Fibroblast of lung (primary cell): ENCODE measurements around the gene ITIH1. TPM values are rescaled to one million over a fixed set of nuclear protein-coding genes. Genes with fewer than 3 reads are reported as not detected.

Experiments
- DNase-seq, 2 donors: peaks; one replicate each; pipeline versions ENCODE4 v3.0.0 to v3.0.0-alpha.2; 2010; ENCODE audit warnings: low read depth in 2 of 2
- H2AFZ ChIP-seq: 2 replicates; pipeline ENCODE4 v1.5.1; 2012; ENCODE audit warnings: low read length, control low read depth, inconsistent platforms
- H3K27ac ChIP-seq: 2 replicates; pipeline ENCODE4 v1.5.1; 2011; ENCODE audit warnings: low read length, control low read depth; ENCODE audit not compliant: insufficient read depth
- H3K27me3 ChIP-seq: 2 replicates; pipeline ENCODE4 v1.5.1; 2011; ENCODE audit warnings: mild to moderate bottlenecking, low read length; ENCODE audit not compliant: control insufficient read depth, insufficient read depth
- H3K36me3 ChIP-seq: 2 replicates; pipeline ENCODE4 v1.5.1; 2011; ENCODE audit warnings: low read length; ENCODE audit not compliant: control insufficient read depth, insufficient read depth
- H3K4me1 ChIP-seq: 2 replicates; pipeline ENCODE4 v1.5.1; 2011; ENCODE audit warnings: low read length; ENCODE audit not compliant: control insufficient read depth, insufficient read depth; ENCODE audit errors: extremely low read depth
- H3K4me2 ChIP-seq: 2 replicates; pipeline ENCODE4 v1.5.1; 2011; ENCODE audit warnings: low read length, control low read depth; ENCODE audit not compliant: insufficient read depth; ENCODE audit errors: extremely low read depth
- H3K4me3 ChIP-seq, 4 experiments: fragments of 200-600 bp in 1 of 4; sonication (generic) in 1 of 4; replicated peaks in 1 of 4; 2 replicates each; pipeline ENCODE4 v1.5.1; 2011 to 2016; ENCODE audit warnings: low read length in 4 of 4, low read depth in 3 of 4, mild to moderate bottlenecking in 3 of 4, control low read depth in 2 of 4, inconsistent platforms in 1 of 4, mixed read lengths in 1 of 4; ENCODE audit not compliant: insufficient read depth in 1 of 4; ENCODE audit errors: control extremely low read depth in 1 of 4
- H3K79me2 ChIP-seq: 2 replicates; pipeline ENCODE4 v1.5.1; 2012; ENCODE audit warnings: mild to moderate bottlenecking, low read length, inconsistent platforms; ENCODE audit not compliant: control insufficient read depth, insufficient read depth
- H3K9ac ChIP-seq: 2 replicates; pipeline ENCODE4 v1.5.1; 2011; ENCODE audit warnings: mild to moderate bottlenecking, low read length, control low read depth; ENCODE audit not compliant: insufficient read depth
- H3K9me3 ChIP-seq: 2 replicates; pipeline ENCODE4 v1.5.1; 2012; ENCODE audit warnings: low read depth, low read length; ENCODE audit not compliant: control insufficient read depth, insufficient read depth
- H4K20me1 ChIP-seq: 2 replicates; pipeline ENCODE4 v1.5.1; 2011; ENCODE audit warnings: low read length; ENCODE audit not compliant: control insufficient read depth, insufficient read depth; ENCODE audit errors: extremely low read depth
- EZH2 ChIP-seq: IDR thresholded peaks from 2 replicates; pipeline ENCODE4 v1.5.1; 2012; ENCODE audit warnings: low read length, control low read depth, mild to moderate bottlenecking; ENCODE audit errors: missing control alignments
- polyA plus RNA-seq, 2 donors: library from polyadenylated mRNA; depleted of rRNA in 1 of 2; stranded (reverse) in 1 of 2; unstranded in 1 of 2; fragments of >200 nt; gene quantifications; 2 replicates each; pipeline ENCODE4 v1.2.1, GENCODE V29; 2011 to 2012; ENCODE audit warnings: missing spikeins in 1 of 2
- total RNA-seq: library from RNA; depleted of rRNA; stranded (reverse); fragments of >200 nt; gene quantifications from 2 replicates; pipeline ENCODE4 v1.2.1, GENCODE V29; 2014
- TF ChIP-seq, protein P1 (sequence below), 2 donors: IDR thresholded peaks in 1 of 2; conservative IDR thresholded peaks in 1 of 2; 1 replicate in 1 of 2; 2 replicates in 1 of 2; pipeline ENCODE4 v1.5.1; 2011 to 2012; ENCODE audit warnings: low read length in 2 of 2, control low read depth in 1 of 2, inconsistent platforms in 1 of 2, low read depth in 1 of 2, mild to moderate bottlenecking in 1 of 2

ITIH1 gene
- total and polyA plus RNA-seq, 2 donors (not counting 1 experiment from before 2014, with no cell fraction given) = not detected

DNA sequence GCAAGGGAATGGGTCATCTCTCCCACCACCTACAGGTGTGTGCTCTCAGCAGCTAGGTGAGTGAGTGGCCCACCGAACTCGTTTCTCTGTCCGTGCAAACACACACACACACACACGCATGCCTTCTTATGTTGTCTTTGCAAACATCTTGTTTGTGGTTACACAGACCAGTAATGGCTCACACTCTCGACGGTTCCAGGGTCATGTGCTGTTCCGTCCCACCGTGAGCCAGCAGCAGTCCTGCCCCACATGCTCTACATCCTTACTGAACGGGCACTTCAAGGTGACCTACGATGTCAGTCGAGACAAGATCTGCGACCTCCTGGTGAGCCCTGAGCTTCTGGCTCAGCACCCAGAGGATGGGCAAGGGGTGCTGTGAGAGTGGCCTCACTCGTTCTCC is 4.3 kb downstream of the ITIH1 start:
- Histone ChIP-seq H3K36me3 (no peaks in the 10 kb centered on the region), H3K4me3 (no peak overlapping the region), H3K4me1 (no peaks in the 10 kb centered on the region), H3K27ac (no peak overlapping the region), H3K9me3 (no peaks in the 10 kb centered on the region), H2AFZ (no peak overlapping the region), H4K20me1 (no peaks in the 10 kb centered on the region), H3K79me2 (no peaks in the 10 kb centered on the region), H3K9ac (no peak overlapping the region), H3K4me2 (no peak overlapping the region), H3K27me3 (peaks cover 20% of the 10 kb centered on the region)
- TF ChIP-seq, protein P1, sequence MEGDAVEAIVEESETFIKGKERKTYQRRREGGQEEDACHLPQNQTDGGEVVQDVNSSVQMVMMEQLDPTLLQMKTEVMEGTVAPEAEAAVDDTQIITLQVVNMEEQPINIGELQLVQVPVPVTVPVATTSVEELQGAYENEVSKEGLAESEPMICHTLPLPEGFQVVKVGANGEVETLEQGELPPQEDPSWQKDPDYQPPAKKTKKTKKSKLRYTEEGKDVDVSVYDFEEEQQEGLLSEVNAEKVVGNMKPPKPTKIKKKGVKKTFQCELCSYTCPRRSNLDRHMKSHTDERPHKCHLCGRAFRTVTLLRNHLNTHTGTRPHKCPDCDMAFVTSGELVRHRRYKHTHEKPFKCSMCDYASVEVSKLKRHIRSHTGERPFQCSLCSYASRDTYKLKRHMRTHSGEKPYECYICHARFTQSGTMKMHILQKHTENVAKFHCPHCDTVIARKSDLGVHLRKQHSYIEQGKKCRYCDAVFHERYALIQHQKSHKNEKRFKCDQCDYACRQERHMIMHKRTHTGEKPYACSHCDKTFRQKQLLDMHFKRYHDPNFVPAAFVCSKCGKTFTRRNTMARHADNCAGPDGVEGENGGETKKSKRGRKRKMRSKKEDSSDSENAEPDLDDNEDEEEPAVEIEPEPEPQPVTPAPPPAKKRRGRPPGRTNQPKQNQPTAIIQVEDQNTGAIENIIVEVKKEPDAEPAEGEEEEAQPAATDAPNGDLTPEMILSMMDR (conservative IDR thresholded peaks at IDR 0.05 in 1 of 2, IDR thresholded peaks at IDR 0.05 in 1 of 2; ENCODE audit: low read depth in 1 of 2, low read length in 2 of 2) = no peak
- TF ChIP-seq EZH2 = no peak
- DNase-seq = no peak

DNA sequence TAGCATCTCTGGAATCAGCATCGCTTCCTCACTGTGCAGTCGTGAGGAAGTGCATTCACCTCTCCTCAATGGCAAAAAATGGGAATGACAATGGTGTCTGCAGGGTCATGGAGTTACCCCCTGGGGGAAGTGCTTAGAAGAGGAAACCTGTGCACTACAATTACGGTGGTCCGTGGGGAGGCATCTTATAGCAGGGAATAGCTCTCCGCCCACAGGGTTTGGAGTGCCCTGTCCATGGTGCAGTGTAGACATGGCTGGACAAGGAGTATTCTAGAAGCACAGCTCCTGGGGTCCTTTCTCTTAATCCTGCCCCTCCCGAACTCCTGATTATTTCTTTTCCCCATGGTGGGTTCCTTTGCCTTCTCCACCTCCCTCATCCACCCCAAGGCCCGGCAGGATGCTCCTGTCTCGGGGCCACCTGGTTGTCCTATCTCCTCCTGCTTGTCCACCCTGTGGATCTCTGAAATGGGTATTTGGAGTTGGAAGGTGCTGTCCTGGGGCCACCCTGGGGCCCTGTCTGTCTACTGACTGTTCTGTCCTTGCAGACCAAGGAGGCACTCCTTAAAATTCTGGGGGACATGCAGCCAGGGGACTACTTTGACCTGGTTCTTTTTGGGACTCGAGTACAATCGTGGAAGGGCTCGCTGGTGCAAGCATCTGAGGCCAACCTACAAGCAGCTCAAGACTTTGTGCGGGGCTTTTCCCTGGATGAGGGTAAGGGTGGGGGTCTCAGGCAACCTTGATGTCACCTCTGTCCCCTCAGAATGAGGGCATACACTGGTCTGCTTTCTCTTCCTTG is 5.2 kb downstream of the ITIH1 start:
- no peak overlapping the region for H3K4me2 ChIP-seq
- no peaks in the 10 kb centered on the region for H3K9me3 ChIP-seq
- H3K4me1 ChIP-seq = no peaks in the 10 kb centered on the region
- H3K27ac ChIP-seq = no peak overlapping the region
- no peaks in the 10 kb centered on the region for H4K20me1 ChIP-seq
- H3K4me3 ChIP-seq = no peak overlapping the region
- H3K36me3 ChIP-seq = no peaks in the 10 kb centered on the region
- no peak overlapping the region for H2AFZ ChIP-seq
- no peak for DNase-seq
- TF ChIP-seq EZH2 = no peak
- TF ChIP-seq, protein P1 (conservative IDR thresholded peaks at IDR 0.05 in 1 of 2, IDR thresholded peaks at IDR 0.05 in 1 of 2; ENCODE audit: low read depth in 1 of 2, low read length in 2 of 2) = no peak
- no peak overlapping the region for H3K9ac ChIP-seq
- no peaks in the 10 kb centered on the region for H3K79me2 ChIP-seq
- peaks cover 20% of the 10 kb centered on the region for H3K27me3 ChIP-seq

DNA sequence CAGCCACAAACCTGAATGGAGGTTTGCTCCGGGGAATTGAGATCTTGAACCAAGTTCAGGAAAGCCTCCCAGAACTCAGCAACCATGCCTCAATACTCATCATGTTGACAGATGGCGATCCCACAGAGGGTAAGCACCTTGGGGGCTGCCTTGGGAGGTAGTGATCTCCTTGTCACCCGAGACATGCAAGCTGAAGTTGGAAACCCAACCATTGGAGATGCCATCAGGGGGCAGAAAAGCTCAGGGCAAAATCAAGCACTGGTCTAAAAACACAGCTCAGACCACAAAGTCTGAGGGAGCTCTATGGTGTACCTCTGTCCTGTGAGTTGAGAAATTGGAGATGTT is 5.8 kb downstream of the ITIH1 start:
- DNase-seq = peak in 1 of 2 donors; percentile 4
- H3K4me1 ChIP-seq = no peaks in the 10 kb centered on the region
- no peak overlapping the region for H2AFZ ChIP-seq
- H3K4me2 ChIP-seq = no peak overlapping the region
- no peaks in the 10 kb centered on the region for H3K9me3 ChIP-seq
- H3K27me3 ChIP-seq = peaks cover 20% of the 10 kb centered on the region
- H4K20me1 ChIP-seq = no peaks in the 10 kb centered on the region
- H3K9ac ChIP-seq = no peak overlapping the region
- no peak for TF ChIP-seq EZH2
- TF ChIP-seq, protein P1 (conservative IDR thresholded peaks at IDR 0.05 in 1 of 2, IDR thresholded peaks at IDR 0.05 in 1 of 2; ENCODE audit: low read depth in 1 of 2, low read length in 2 of 2) = no peak
- no peak overlapping the region for H3K4me3 ChIP-seq
- no peaks in the 10 kb centered on the region for H3K79me2 ChIP-seq
- H3K27ac ChIP-seq = no peak overlapping the region
- H3K36me3 ChIP-seq = no peaks in the 10 kb centered on the region
